Right lung (tissue), 10 donors: ENCODE measurements around the gene CDHR5. TPM values are rescaled to one million over a fixed set of nuclear protein-coding genes. Genes with fewer than 3 reads are reported as not detected.
A peak's percentile ranks its signal among the peaks of the same experiment; 100 is the strongest.
"Not testable (repeated sequence)": the region's sequence is repeated elsewhere in the genome, so short reads cannot be mapped to it uniquely, and the experiment has no call there.

Experiments used
- DNase-seq, 2 donors: peaks; one replicate each; pipeline ENCODE4 v3.0.0-alpha.2; 2013
- long read RNA-seq, 8 donors: transcript quantifications; one replicate each; lab custom pipeline, GENCODE V29; 2026
- polyA plus RNA-seq, 5 donors: library from polyadenylated mRNA; unstranded; fragments of 120-200 nt; gene quantifications; one replicate each; pipeline versions ENCODE4 v1.2.1 to v1.2.3, GENCODE V29; 2013; ENCODE audit warnings: inconsistent platforms in 1 of 5, low replicate concordance in 1 of 5; ENCODE audit not compliant: insufficient read length in 5 of 5, insufficient read depth in 1 of 5

The CDHR5 gene
- under 1 TPM; 0.20 to 0.86 (median 0.58) TPM for polyA plus RNA-seq
- long read RNA-seq, donor 1 = 0 reads
- long read RNA-seq, donor 2 = 0 reads
- long read RNA-seq, donor 3 = 0 reads
- long read RNA-seq, donor 4 = 0 reads
- long read RNA-seq, donor 5 = 0 reads
- long read RNA-seq, donor 6 = 0 reads
- long read RNA-seq, donor 7 = 0 reads
- long read RNA-seq, donor 8 = 0 reads

- no peak for DNase-seq
Measured at GRCh38 chr11:624705-625635, at the start of gene CDHR5. Gene CDHR5 (minus strand): TSS chr11:624955. CDS start chr11:624902, 53 bp downstream.

- no peak for DNase-seq
Measured at GRCh38 chr11:674406-674805, 49.7 kb upstream of the CDHR5 start.

GRCh38 chr11:673866-674265 is 49.1 kb upstream of the CDHR5 start:
- no peak for DNase-seq

GRCh38 chr11:665704-666281 is 41.0 kb upstream of the CDHR5 start:
- no peak for DNase-seq

GRCh38 chr11:665062-665703 is 40.4 kb upstream of the CDHR5 start:
- peak; percentile 47 to 59 for DNase-seq

GRCh38 chr11:662689-663274 is 38.0 kb upstream of the CDHR5 start:
- DNase-seq = peak in 1 of 2 donors; percentile 39

- no peak for DNase-seq
Measured at GRCh38 chr11:660681-661444, 36.1 kb upstream of the CDHR5 start.

- DNase-seq = no peak
Measured at GRCh38 chr11:660281-660680, 35.5 kb upstream of the CDHR5 start.

GRCh38 chr11:659532-660085 is 34.9 kb upstream of the CDHR5 start:
- DNase-seq = no peak

- DNase-seq = no peak
Measured at GRCh38 chr11:657691-658126, 33.0 kb upstream of the CDHR5 start.

GRCh38 chr11:656866-657265 is 32.1 kb upstream of the CDHR5 start:
- DNase-seq = no peak

GRCh38 chr11:656426-656825 is 31.7 kb upstream of the CDHR5 start:
- DNase-seq = no peak

- no peak for DNase-seq
Measured at GRCh38 chr11:655036-655726, 30.4 kb upstream of the CDHR5 start.

GRCh38 chr11:654444-654843 is 29.7 kb upstream of the CDHR5 start:
- DNase-seq = not testable (repeated sequence)

- no peak for DNase-seq
Measured at GRCh38 chr11:653837-654236, 29.1 kb upstream of the CDHR5 start.

- DNase-seq = not testable (repeated sequence)
Measured at GRCh38 chr11:653136-653535, 28.4 kb upstream of the CDHR5 start.

GRCh38 chr11:650482-650881 is 25.7 kb upstream of the CDHR5 start:
- DNase-seq = no peak

GRCh38 chr11:647672-648158 is 23.0 kb upstream of the CDHR5 start:
- DNase-seq = not testable (repeated sequence)

- no peak for DNase-seq
Measured at GRCh38 chr11:646214-646613, 21.5 kb upstream of the CDHR5 start.

GRCh38 chr11:645536-645935 is 20.8 kb upstream of the CDHR5 start:
- no peak for DNase-seq
